Gastrocnemius medialis (tissue), 4 donors: Measurements from ENCODE around the gene TNPO2. TPM values are rescaled to one million over a fixed set of nuclear protein-coding genes. Genes with fewer than 3 reads are reported as not detected.
"Not testable (repeated sequence)": the region's sequence is repeated elsewhere in the genome, so short reads cannot be mapped to it uniquely, and the experiment has no call there.

Experiments used
- ATAC-seq, 2 donors: fragments of 150-250 bp; one replicate each; pipeline ENCODE4 v1.9.1; 2016
- DNase-seq, 2 donors: peaks; one replicate each; pipeline ENCODE4 v3.0.0-alpha.2; 2019
- H3K27ac ChIP-seq, 4 donors: fragments of 200-600 bp; sonication (generic); 1 replicate in 1 of 4; 2 replicates in 3 of 4; pipeline ENCODE4 v1.5.1; 2016 to 2018; ENCODE audit warnings: mild to moderate bottlenecking in 2 of 4, moderate library complexity in 1 of 4
- H3K27me3 ChIP-seq, 3 donors: fragments of 200-600 bp; sonication (generic) in 2 of 3; 1 replicate in 1 of 3; 2 replicates in 2 of 3; pipeline versions ENCODE4 v1.5.1 to v1.6.0; 2016 to 2019; ENCODE audit warnings: mild to moderate bottlenecking in 1 of 3, moderate library complexity in 1 of 3
- H3K36me3 ChIP-seq, 2 donors: fragments of 200-600 bp; sonication (generic) in 1 of 2; one replicate each; pipeline ENCODE4 v1.5.1; 2017 to 2018
- H3K4me1 ChIP-seq, 2 donors: fragments of 200-600 bp; sonication (generic) in 1 of 2; one replicate each; pipeline ENCODE4 v1.5.1; 2016 to 2017; ENCODE audit warnings: mild to moderate bottlenecking in 2 of 2
- H3K4me3 ChIP-seq, 4 donors: fragments of 200-600 bp; sonication (generic) in 3 of 4; 1 replicate in 1 of 4; 2 replicates in 3 of 4; pipeline ENCODE4 v1.5.1; 2016 to 2019; ENCODE audit warnings: mild to moderate bottlenecking in 2 of 4
- H3K9me3 ChIP-seq, 3 donors: fragments of 200-600 bp; sonication (generic) in 2 of 3; 1 replicate in 1 of 3; 2 replicates in 2 of 3; pipeline ENCODE4 v1.5.1; 2016 to 2019
- CTCF ChIP-seq, 5 experiments: fragments of 450-650 bp in 3 of 5; fragments of 200-600 bp in 2 of 5; sonication (generic) in 2 of 5; IDR thresholded peaks in 4 of 5; conservative IDR thresholded peaks in 1 of 5; 1 replicate in 4 of 5; 2 replicates in 1 of 5; pipeline ENCODE4 v1.5.1; 2016 to 2019; ENCODE audit warnings: antibody characterized with exemption in 5 of 5, mild to moderate bottlenecking in 3 of 5, moderate library complexity in 3 of 5
- POLR2A ChIP-seq, 2 donors: fragments of 450-650 bp; IDR thresholded peaks; one replicate each; pipeline ENCODE4 v1.6.1; 2017; ENCODE audit warnings: antibody characterized with exemption in 2 of 2, mild to moderate bottlenecking in 2 of 2, moderate library complexity in 2 of 2
- in situ Hi-C, 4 donors: fragments of 200-750 bp; cut with MboI; loops; one replicate each; pipeline versions ENCODE4 v1.15.0 to v1.8.0; 2017; ENCODE audit warnings: low sequenced_read_pairs in 4 of 4
- intact Hi-C: fragments of 100-400 bp; cut with DNase I; formaldehyde crosslinking; loops from one replicate; pipeline ENCODE4 v1.15.1; 2023; ENCODE audit warnings: low total_unique reads
- total RNA-seq, 4 donors: library from RNA; depleted of rRNA; stranded (reverse); fragments of >200 nt; gene quantifications; one replicate each; pipeline versions ENCODE4 v1.1.0 to v1.2.3, GENCODE V29; 2016

Gene TNPO2
- total RNA-seq, 4 donors from 2014 or later: 32.1 to 49.9 (median 42.0) TPM

- H3K9me3 ChIP-seq: no peaks in the 10 kb centered on the region
- H3K27ac ChIP-seq: no peak overlapping the region
- H3K4me1 ChIP-seq: peaks cover 2 to 6% of the 10 kb centered on the region in 2 donors
- H3K27me3 ChIP-seq: no peaks in the 10 kb centered on the region
- in situ Hi-C loops: no loop called here
- H3K36me3 ChIP-seq: peaks cover 0 to 81% of the 10 kb centered on the region in 2 donors
- TF ChIP-seq CTCF (IDR thresholded peaks at IDR 0.05 in 4 of 5, conservative IDR thresholded peaks at IDR 0.05 in 1 of 5): no peak
- H3K4me3 ChIP-seq: no peak overlapping the region
- intact Hi-C loops: no loop called here
- ATAC-seq: no peak
- DNase-seq: no peak
These were observed 8.6 kb downstream of the TNPO2 start for GRCh38 chr19:12715102-12715501.

- H3K27me3 ChIP-seq, H3K4me3 ChIP-seq, H3K9me3 ChIP-seq, in situ Hi-C loops, H3K4me1 ChIP-seq, ATAC-seq, DNase-seq, H3K27ac ChIP-seq: not testable (repeated sequence)
- intact Hi-C loops: loop anchor here (5.0 kb wide), 1 partner anchor 44 kb away; no protein-coding TSS in a partner anchor
- peaks cover 0 to 92% of the 10 kb centered on the region in 2 donors for H3K36me3 ChIP-seq
These were observed 10.4 kb downstream of the TNPO2 start for GRCh38 chr19:12713304-12713703.

DNA sequence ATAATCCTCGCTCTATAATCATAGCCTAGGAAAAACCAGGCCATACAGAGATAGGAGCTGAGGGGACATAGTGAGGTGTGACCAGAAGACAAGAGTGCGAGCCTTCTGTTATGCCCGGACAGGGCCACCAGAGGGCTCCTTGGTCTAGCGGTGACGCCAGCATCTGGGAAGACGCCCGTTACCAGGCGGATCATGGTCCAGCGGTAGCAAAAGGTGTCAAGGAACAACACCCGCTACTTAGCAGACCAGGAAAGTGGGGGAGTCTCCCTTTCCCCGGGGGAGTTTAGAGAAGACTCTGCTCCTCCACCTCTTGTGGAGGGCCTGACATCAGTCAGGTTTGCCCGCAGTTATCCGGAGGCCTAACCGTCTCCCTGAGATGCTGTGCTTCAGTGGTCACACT, 11.7 kb downstream of the TNPO2 start:
- ATAC-seq, H3K27ac ChIP-seq, H3K9me3 ChIP-seq, in situ Hi-C loops, H3K4me3 ChIP-seq, H3K4me1 ChIP-seq, H3K27me3 ChIP-seq: not testable (repeated sequence)
- peak in 4 of 5 experiments; percentile 7 to 42 (median 30) for TF ChIP-seq CTCF (IDR thresholded peaks at IDR 0.05 in 4 of 5, conservative IDR thresholded peaks at IDR 0.05 in 1 of 5)
- peak in 1 of 2 donors; percentile 51 for DNase-seq
- peaks cover 0 to 91% of the 10 kb centered on the region in 2 donors for H3K36me3 ChIP-seq
- intact Hi-C loops: loop anchor here (5.0 kb wide), 1 partner anchor 45 kb away; no protein-coding TSS in a partner anchor

DNA sequence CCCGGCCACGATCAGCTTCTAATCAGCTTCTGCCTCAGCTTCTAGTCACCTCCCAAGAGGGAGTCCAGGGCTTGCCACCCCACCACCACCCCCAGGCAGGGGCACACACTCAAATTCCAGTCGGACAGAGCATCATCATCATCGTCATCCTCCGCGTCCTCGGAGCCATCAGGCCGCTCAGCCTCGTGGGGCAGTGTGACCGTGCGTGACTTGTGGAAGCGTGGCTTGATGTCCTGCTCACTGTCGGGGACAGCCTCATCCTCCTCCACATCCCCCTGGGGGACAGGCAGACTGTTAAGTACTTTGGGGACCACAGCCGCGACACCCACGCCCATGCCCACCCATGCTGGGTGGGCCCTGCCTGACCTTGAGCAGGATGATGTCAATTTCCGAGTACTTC, 12.5 kb downstream of the TNPO2 start:
- no peak for DNase-seq
- no peak overlapping the region for H3K4me3 ChIP-seq
- H3K9me3 ChIP-seq: no peaks in the 10 kb centered on the region
- no peak for ATAC-seq
- H3K27ac ChIP-seq: no peak overlapping the region
- intact Hi-C loops: loop anchor here (5.0 kb wide), 1 partner anchor 46 kb away; no protein-coding TSS in a partner anchor
- no peaks in the 10 kb centered on the region for H3K4me1 ChIP-seq
- TF ChIP-seq POLR2A (IDR thresholded peaks at IDR 0.05) (no peak), CTCF (IDR thresholded peaks at IDR 0.05 in 4 of 5, conservative IDR thresholded peaks at IDR 0.05 in 1 of 5) (no peak)
- in situ Hi-C loops: no loop called here
- H3K27me3 ChIP-seq: no peaks in the 10 kb centered on the region
- peaks cover 0 to 92% of the 10 kb centered on the region in 2 donors for H3K36me3 ChIP-seq

GRCh38 chr19:12708641-12709040, 15.1 kb downstream of the TNPO2 start:
- Histone ChIP-seq H3K4me3 (no peak overlapping the region), H3K4me1 (no peaks in the 10 kb centered on the region), H3K27ac (no peak overlapping the region), H3K27me3 (no peaks in the 10 kb centered on the region), H3K9me3 (no peaks in the 10 kb centered on the region), H3K36me3 (peaks cover 0 to 94% of the 10 kb centered on the region in 2 donors)
- TF ChIP-seq POLR2A (IDR thresholded peaks at IDR 0.05) (no peak), CTCF (IDR thresholded peaks at IDR 0.05 in 4 of 5, conservative IDR thresholded peaks at IDR 0.05 in 1 of 5) (no peak)
- intact Hi-C loops (no loop called here), in situ Hi-C loops (no loop called here)
- ATAC-seq: no peak
- DNase-seq: no peak
